Activated naive CD8-positive, alpha-beta T cell (primary cell): ENCODE measurements around the gene COL25A1.

Source experiments
- H3K27ac Mint-ChIP-seq: one replicate; pipeline ENCODE4 v1.8.0; 2021; ENCODE audit warnings: mixed read lengths
- H3K27me3 Mint-ChIP-seq: one replicate; pipeline ENCODE4 v1.8.0; 2021; ENCODE audit warnings: mixed read lengths
- H3K36me3 Mint-ChIP-seq: one replicate; pipeline ENCODE4 v1.8.0; 2021; ENCODE audit warnings: mixed read lengths
- H3K4me1 Mint-ChIP-seq: one replicate; pipeline ENCODE4 v1.8.0; 2021; ENCODE audit warnings: low read depth, mixed read lengths
- H3K4me3 Mint-ChIP-seq: one replicate; pipeline ENCODE4 v1.8.0; 2021; ENCODE audit warnings: mild to moderate bottlenecking, mixed read lengths
- H3K9me3 Mint-ChIP-seq: one replicate; pipeline ENCODE4 v1.8.0; 2021; ENCODE audit warnings: low read depth, mixed read lengths

The COL25A1 gene

DNA sequence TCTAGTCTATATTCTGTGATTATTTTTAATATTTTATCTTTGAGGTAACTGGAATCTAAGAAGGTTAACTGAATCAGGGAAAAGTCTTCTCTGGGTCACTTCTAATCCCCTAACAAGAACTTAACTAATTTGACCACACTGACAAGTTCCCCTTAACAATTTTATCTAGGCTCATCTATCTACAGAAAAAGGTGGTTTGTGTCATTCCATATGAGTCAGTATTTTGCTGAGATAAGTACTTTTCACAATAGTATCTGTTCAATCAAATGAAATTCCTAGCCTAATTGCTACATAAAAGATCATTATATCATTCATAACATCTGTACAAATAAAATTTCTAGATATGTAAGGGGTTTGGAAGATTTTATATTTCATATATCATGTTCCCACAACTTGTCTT lies 45.6 kb downstream of the COL25A1 start:
- Mint-ChIP-seq H3K27me3 (peaks cover 5% of the 10 kb centered on the region), H3K4me1 (no peaks in the 10 kb centered on the region), H3K4me3 (no peak overlapping the region), H3K36me3 (no peaks in the 10 kb centered on the region), H3K27ac (no peak overlapping the region), H3K9me3 (no peaks in the 10 kb centered on the region)

DNA sequence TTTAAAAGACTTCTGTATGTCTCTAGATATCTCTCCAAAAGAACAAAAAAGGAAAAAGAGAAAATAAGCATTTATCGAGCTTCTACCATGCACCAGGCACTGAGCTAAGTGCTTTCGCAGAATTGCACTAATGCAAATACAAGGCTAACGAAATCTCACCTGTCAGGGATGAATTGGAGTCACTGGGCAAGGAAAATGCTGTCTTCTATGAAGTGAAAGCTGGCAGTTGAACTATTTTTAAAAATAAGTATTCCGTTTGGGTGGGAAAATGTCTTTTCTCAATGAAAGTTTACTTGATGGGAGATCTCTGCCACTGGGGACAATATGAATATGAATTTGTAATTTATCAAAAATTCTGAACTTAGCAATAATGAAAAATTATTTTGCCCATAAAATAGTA lies 47.6 kb downstream of the COL25A1 start:
- H3K4me1 Mint-ChIP-seq, result no peaks in the 10 kb centered on the region
- H3K36me3 Mint-ChIP-seq, result no peaks in the 10 kb centered on the region
- peaks cover 4% of the 10 kb centered on the region for H3K27me3 Mint-ChIP-seq
- no peak overlapping the region for H3K4me3 Mint-ChIP-seq
- no peaks in the 10 kb centered on the region for H3K9me3 Mint-ChIP-seq
- no peak overlapping the region for H3K27ac Mint-ChIP-seq

DNA sequence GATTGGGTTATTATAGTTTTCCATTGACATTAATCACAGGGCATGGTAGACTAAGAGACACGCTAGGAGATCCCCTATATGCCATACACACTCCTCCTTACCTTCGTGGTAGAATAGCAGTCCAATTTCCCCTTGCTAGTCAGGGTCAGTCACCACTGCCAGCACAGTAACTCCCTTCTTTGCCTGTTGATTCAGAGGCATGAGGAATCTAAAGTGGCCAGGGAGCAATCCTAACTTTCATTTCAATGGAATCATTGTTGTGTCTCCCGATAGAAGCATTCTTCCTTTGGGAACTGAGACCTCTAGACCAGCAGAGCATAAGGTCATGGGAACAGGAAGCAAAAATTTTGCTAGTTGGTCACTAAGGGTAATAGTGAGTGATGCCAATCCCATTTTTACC lies 51.1 kb downstream of the COL25A1 start:
- H3K4me1 Mint-ChIP-seq, result no peaks in the 10 kb centered on the region
- H3K9me3 Mint-ChIP-seq, result no peaks in the 10 kb centered on the region
- H3K27me3 Mint-ChIP-seq, result peaks cover 4% of the 10 kb centered on the region
- no peak overlapping the region for H3K4me3 Mint-ChIP-seq
- H3K27ac Mint-ChIP-seq, result no peak overlapping the region
- H3K36me3 Mint-ChIP-seq, result no peaks in the 10 kb centered on the region

DNA sequence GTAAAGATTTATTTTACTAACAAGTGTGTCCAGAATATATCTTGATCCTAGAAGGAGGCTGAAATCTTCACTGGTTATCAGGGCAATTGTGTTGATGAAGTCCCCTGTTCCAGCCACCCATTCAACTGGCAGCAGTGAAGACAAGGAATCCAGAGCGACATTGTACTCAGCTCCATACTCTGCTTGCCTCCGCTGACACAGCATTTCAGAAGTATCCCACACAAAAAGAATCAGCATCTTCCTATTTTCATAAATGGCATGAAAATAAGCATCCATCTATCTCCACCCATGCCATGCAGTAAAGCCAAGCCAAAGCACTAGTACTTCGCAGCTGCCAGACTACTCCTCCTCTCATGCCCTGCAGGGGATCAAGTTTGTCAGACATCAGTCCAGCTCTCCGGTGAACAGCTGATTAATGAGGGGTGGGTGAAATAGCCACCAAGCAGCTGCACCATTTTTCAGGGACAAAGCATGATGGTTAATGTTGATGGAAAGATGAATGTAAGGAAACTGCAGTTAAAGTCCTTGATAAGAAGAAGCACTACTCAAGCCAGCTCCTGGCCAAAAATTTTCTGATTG lies 54.0 kb downstream of the COL25A1 start:
- Mint-ChIP-seq H3K9me3 (no peaks in the 10 kb centered on the region), H3K4me3 (no peak overlapping the region), H3K27ac (no peak overlapping the region), H3K36me3 (no peaks in the 10 kb centered on the region), H3K4me1 (no peaks in the 10 kb centered on the region), H3K27me3 (no peaks in the 10 kb centered on the region)

DNA sequence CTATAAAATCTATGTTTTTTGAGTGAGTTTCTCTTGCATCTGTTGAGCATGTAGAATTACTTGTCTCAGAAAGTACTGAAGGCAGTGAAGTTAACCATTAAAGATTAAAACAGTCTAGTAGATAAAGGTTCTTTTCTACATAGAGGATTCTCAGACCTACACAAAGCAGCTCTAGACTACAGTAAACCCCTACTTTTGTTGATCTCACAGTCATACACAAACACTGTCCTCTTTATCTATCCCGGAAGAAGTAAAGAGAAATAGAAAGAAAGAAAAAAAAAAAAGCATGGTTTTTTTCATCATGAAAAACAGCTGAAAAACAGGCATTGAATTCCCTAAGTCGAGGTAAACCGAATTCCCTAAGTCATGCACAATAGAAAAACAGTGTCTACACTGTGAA lies 58.6 kb downstream of the COL25A1 start:
- H3K27me3 Mint-ChIP-seq, result peaks cover 6% of the 10 kb centered on the region
- no peak overlapping the region for H3K27ac Mint-ChIP-seq
- no peaks in the 10 kb centered on the region for H3K4me1 Mint-ChIP-seq
- H3K36me3 Mint-ChIP-seq, result no peaks in the 10 kb centered on the region
- H3K9me3 Mint-ChIP-seq, result no peaks in the 10 kb centered on the region
- H3K4me3 Mint-ChIP-seq, result no peak overlapping the region

DNA sequence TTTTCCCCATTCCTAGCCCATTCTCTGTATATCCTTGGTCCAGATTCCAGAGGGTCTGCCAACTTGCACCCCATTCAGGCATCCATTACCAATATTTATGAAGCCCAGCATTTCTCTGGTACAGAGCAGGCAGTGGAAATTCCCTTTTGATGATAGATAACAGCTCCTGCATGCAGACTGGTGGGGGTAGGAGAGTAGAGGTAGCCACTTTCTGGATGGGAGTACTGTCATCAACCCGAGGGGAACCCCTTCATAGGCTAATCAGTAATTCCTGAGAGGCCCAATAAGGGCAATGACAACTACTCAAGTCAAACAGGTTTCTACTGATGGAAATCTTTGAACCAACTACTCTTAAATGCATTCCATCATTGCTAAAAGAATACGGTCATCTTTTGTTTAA lies 63.7 kb downstream of the COL25A1 start:
- no peak overlapping the region for H3K4me3 Mint-ChIP-seq
- H3K9me3 Mint-ChIP-seq, result peaks cover 7% of the 10 kb centered on the region
- no peaks in the 10 kb centered on the region for H3K36me3 Mint-ChIP-seq
- no peaks in the 10 kb centered on the region for H3K4me1 Mint-ChIP-seq
- H3K27ac Mint-ChIP-seq, result no peak overlapping the region
- peaks cover 6% of the 10 kb centered on the region for H3K27me3 Mint-ChIP-seq

DNA sequence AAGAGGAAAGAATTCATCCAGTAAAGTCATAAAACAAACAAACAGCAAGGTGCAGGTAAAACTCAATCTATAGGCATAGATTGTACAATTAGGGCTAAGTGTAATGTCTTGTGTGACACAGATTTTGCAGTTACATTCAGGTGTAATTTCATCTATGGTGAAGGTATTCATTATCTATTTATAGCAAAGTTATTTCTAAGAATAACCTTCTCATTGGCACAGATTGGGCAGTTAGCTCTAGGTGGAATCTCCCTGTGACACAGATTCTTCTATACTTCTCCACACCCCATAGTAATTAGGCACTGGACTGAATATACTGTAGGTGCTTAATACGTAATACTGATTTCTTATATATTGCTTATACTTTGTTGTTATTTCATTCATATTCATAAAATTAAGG lies 66.8 kb downstream of the COL25A1 start:
- Mint-ChIP-seq H3K4me1 (no peaks in the 10 kb centered on the region), H3K4me3 (no peak overlapping the region), H3K36me3 (no peaks in the 10 kb centered on the region), H3K27me3 (peaks cover 3% of the 10 kb centered on the region), H3K9me3 (peaks cover 7% of the 10 kb centered on the region), H3K27ac (no peak overlapping the region)

DNA sequence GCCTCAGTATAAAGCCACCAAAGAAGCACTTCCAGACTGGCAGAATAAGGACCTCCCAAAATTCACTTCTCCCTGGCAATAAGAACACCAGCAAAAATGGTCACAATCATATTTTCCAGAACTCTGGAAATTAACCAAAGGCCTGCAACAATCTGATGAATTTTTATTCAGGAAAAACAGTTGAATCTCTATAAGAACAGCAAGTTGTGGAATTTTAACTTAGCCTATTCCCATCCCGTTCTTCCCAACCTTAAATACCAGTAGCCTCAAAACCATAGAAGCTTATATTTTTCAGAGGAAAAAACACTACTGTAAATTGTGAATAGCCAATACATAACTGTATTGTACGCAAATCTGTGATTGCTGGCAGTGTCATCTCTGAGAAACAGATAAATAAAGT lies 67.9 kb downstream of the COL25A1 start:
- H3K27me3 Mint-ChIP-seq, result no peaks in the 10 kb centered on the region
- H3K4me1 Mint-ChIP-seq, result no peaks in the 10 kb centered on the region
- H3K9me3 Mint-ChIP-seq, result peaks cover 7% of the 10 kb centered on the region
- H3K27ac Mint-ChIP-seq, result no peak overlapping the region
- H3K4me3 Mint-ChIP-seq, result no peak overlapping the region
- no peaks in the 10 kb centered on the region for H3K36me3 Mint-ChIP-seq

DNA sequence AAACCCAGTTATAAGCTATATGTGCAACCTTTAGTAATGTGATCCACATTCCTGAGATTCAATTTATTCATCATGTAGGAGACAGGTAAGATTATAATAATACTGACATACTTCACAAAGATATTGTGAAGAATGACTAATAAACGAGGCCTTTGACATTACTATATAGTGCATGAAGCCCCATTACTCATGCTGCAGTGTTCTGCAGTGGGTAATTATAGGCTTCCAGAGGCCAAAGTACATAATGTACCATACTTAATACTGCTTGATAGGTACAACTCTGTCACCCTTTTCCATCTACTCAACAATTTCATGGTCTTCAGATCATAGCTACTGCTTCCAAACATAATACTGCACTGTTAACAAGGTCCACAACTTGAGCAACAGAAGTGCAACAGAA lies 68.9 kb downstream of the COL25A1 start:
- Mint-ChIP-seq H3K4me3 (no peak overlapping the region), H3K36me3 (no peaks in the 10 kb centered on the region), H3K27me3 (no peaks in the 10 kb centered on the region), H3K9me3 (peaks cover 7% of the 10 kb centered on the region), H3K4me1 (no peaks in the 10 kb centered on the region), H3K27ac (no peak overlapping the region)

DNA sequence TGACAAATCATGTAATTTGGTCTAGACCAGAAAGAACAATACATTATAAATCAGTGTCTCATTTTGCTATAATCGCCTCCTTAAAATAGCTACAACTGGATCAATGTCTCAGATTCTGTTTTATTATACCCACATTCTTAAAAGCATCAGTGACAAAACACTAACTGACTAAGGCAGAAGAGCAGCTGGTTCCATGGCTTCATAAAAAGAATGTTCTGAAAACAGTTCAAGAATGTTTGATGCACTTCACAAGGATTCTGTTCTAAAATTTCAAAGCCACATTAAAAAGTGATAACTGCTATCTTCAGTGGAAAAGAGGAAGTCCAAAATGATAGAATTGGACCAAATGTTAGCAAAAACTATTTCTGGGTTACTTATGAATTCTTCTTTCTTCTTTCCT lies 69.8 kb downstream of the COL25A1 start:
- Mint-ChIP-seq H3K27ac (no peak overlapping the region), H3K4me3 (no peak overlapping the region), H3K36me3 (no peaks in the 10 kb centered on the region), H3K9me3 (peaks cover 7% of the 10 kb centered on the region), H3K4me1 (no peaks in the 10 kb centered on the region), H3K27me3 (no peaks in the 10 kb centered on the region)

DNA sequence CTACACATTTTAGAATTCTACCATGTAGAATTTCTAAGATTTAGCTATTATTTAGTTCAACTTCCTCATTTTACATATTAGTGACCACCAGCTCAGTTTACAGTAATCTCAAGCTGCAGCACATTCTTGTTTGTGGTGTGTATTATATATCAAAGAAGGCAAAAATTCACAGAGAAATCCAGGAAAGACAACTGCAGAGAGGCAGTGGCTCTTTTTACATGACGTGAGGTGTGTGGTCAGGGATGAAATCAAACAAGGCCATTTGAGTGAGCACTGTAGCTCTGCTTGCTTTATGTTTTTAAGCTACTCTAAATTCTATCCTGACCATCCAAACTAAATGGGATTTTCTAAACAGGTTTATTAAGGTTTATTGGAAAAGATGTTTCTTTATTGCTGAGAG lies 71.1 kb downstream of the COL25A1 start:
- H3K4me3 Mint-ChIP-seq, result no peak overlapping the region
- peaks cover 7% of the 10 kb centered on the region for H3K9me3 Mint-ChIP-seq
- H3K27me3 Mint-ChIP-seq, result no peaks in the 10 kb centered on the region
- no peak overlapping the region for H3K27ac Mint-ChIP-seq
- no peaks in the 10 kb centered on the region for H3K36me3 Mint-ChIP-seq
- H3K4me1 Mint-ChIP-seq, result no peaks in the 10 kb centered on the region

DNA sequence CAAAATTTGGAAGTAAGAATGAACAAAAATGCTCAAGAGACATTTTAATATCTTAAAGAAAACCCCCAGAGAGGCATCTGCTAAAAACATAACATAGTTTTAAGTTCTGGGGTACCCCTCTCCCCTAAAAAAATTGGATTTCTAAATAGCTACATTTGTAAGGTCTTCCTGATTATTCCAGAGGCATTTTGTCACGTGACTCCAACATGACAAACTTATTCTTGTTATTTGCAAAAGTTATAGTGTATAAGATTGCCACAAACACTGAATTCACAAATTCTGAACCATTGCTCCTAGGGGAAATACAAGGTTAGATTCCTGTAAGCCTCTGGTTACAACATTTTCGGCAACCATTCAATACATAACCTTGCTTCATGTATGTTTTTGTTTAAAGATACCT lies 73.4 kb downstream of the COL25A1 start:
- Mint-ChIP-seq H3K4me3 (no peak overlapping the region), H3K4me1 (no peaks in the 10 kb centered on the region), H3K9me3 (no peaks in the 10 kb centered on the region), H3K27me3 (no peaks in the 10 kb centered on the region), H3K36me3 (no peaks in the 10 kb centered on the region), H3K27ac (no peak overlapping the region)

DNA sequence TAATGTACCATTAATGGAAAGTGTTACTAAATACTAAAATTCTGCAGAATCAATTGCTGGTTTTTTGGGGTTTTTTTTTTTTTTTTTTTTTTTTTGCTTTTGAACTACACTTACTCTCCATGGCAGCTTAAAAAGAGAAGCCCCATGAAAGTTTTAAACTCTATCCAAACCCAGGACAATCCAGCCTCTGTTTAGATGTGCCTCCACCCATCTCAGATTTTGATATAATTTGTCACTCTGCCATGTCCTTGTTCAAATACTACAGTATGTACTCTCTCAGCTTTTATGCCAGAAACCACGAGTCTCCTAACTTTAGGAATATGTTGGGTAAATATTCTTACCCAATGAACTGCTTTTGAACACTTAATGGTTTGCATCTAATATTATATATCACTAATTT lies 84.2 kb downstream of the COL25A1 start:
- H3K27ac Mint-ChIP-seq, result no peak overlapping the region
- no peak overlapping the region for H3K4me3 Mint-ChIP-seq
- no peaks in the 10 kb centered on the region for H3K9me3 Mint-ChIP-seq
- H3K36me3 Mint-ChIP-seq, result no peaks in the 10 kb centered on the region
- H3K27me3 Mint-ChIP-seq, result peaks cover 7% of the 10 kb centered on the region
- H3K4me1 Mint-ChIP-seq, result no peaks in the 10 kb centered on the region

DNA sequence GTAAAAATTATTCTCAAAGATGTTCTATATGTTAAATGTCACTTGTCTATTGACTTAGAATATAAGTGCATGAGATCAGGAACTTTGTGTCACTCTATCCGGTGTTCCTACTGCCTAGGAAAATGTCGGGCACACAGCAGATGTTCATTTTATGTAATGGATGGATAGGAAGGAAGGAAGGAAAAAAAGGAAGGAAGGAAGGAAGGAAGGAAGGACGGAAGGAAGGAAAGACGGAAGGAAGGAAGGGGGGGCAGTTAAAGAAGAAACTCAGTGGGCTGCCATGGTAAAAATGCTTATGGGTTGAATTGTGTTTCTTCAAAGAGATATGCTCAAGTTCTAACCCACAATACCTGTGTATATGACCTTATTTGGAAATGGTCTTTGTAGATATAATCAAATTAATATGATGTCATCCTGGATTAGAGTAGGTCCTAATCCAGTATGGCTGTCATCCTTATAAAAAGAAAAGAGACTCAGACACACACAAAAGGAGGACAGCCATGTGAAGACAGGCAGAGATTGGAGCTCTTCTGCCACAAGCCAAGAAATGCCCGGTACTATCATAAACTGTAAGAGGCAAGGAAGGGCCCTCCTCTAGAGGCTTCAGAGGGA lies 86.3 kb downstream of the COL25A1 start:
- H3K27me3 Mint-ChIP-seq, result peaks cover 7% of the 10 kb centered on the region
- no peaks in the 10 kb centered on the region for H3K4me1 Mint-ChIP-seq
- no peak overlapping the region for H3K4me3 Mint-ChIP-seq
- no peak overlapping the region for H3K27ac Mint-ChIP-seq
- H3K36me3 Mint-ChIP-seq, result no peaks in the 10 kb centered on the region
- H3K9me3 Mint-ChIP-seq, result no peaks in the 10 kb centered on the region

DNA sequence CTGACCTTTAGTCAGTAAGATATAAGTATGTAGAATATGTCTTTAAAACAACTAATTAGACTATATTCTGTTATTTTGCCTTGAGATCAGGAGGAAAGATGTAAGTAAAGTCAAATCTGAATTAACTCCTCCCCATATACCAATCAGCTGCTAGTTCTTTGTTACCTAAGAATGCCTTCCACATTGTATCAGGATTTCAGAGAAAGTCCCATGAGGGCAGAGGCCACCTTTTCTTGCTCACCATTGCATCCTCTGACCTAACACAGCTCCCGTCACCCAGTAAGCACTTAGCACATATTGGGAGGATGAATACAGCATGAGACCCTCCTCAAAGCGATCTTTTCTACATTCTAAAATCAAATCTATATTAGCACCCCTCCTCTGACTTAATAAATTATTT lies 87.0 kb downstream of the COL25A1 start:
- Mint-ChIP-seq H3K27me3 (peaks cover 7% of the 10 kb centered on the region), H3K4me3 (no peak overlapping the region)

DNA sequence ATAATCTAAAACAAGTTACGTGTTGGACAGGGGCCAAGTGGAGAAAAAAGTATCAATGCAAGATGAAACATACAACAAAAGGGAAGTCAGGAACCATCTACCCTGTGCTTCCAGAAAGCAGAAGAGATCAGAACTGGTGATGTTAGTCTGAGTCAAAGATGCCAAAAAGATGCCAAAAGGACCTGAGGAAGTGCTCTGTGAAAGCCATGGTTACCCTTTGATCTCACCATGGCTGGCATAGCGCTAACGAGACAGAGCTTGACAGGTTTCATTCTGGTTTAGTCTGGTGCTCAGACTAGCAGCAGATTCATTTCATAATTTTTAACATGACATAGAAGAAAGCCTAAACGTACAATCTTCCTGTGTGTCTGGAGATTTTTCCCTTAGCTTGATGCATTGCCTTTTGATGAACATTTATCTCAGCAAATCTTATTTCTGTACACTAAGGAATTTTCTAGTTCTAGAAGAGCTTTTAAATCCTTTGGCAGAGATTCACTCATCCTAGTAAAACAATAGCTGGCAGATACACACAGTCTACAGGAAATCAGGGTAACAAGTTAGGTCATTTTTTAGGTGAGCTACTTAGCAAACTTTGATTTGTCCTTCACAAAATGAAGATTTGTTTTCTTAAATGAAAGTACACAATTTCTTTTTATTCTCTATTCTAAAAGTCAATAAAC lies 87.7 kb downstream of the COL25A1 start:
- peaks cover 4% of the 10 kb centered on the region for H3K27me3 Mint-ChIP-seq

More for the DNA sequence above, 87.0 kb downstream of the COL25A1 start:
- no peak overlapping the region for H3K27ac Mint-ChIP-seq
- H3K4me1 Mint-ChIP-seq, result no peaks in the 10 kb centered on the region
- H3K9me3 Mint-ChIP-seq, result no peaks in the 10 kb centered on the region
- no peaks in the 10 kb centered on the region for H3K36me3 Mint-ChIP-seq

More for the DNA sequence above, 87.7 kb downstream of the COL25A1 start:
- no peak overlapping the region for H3K4me3 Mint-ChIP-seq
- no peaks in the 10 kb centered on the region for H3K9me3 Mint-ChIP-seq
- no peaks in the 10 kb centered on the region for H3K4me1 Mint-ChIP-seq
- no peak overlapping the region for H3K27ac Mint-ChIP-seq
- no peaks in the 10 kb centered on the region for H3K36me3 Mint-ChIP-seq
